Stomach (tissue), 9 donors: ENCODE measurements around the gene CA11. TPM values are rescaled to one million over a fixed set of nuclear protein-coding genes. Genes with fewer than 3 reads are reported as not detected.

Experiments
- DNase-seq, 2 donors: peaks; one replicate each; pipeline versions ENCODE4 v3.0.0 to v3.0.0-alpha.2; 2013 to 2019
- H3K27ac ChIP-seq, 5 donors: fragments of 200-600 bp in 4 of 5; sonication (generic) in 4 of 5; one replicate each; pipeline ENCODE4 v1.5.1; 2013 to 2019; ENCODE audit warnings: mild to moderate bottlenecking in 1 of 5, moderate library complexity in 1 of 5
- H3K27me3 ChIP-seq, 3 donors: fragments of 200-600 bp; sonication (generic); one replicate each; pipeline ENCODE4 v1.5.1; 2017 to 2019; ENCODE audit warnings: mixed run types in 1 of 3
- H3K36me3 ChIP-seq, 4 donors: fragments of 200-600 bp; sonication (generic); 1 replicate in 3 of 4; 2 replicates in 1 of 4; pipeline ENCODE4 v1.5.1; 2016 to 2019
- H3K4me1 ChIP-seq, 4 donors: fragments of 200-600 bp; sonication (generic); one replicate each; pipeline ENCODE4 v1.5.1; 2016 to 2019
- H3K4me3 ChIP-seq, 4 donors: fragments of 200-600 bp; sonication (generic) in 3 of 4; one replicate each; pipeline ENCODE4 v1.5.1; 2016 to 2019; ENCODE audit warnings: mild to moderate bottlenecking in 1 of 4
- H3K9me3 ChIP-seq, 4 donors: fragments of 200-600 bp; sonication (generic); one replicate each; pipeline ENCODE4 v1.5.1; 2016 to 2019
- EP300 ChIP-seq: sonication (generic); formaldehyde crosslinking; IDR thresholded peaks from one replicate; pipeline ENCODE4 v1.6.1; 2017; ENCODE audit warnings: antibody characterized with exemption
- POLR2A ChIP-seq, 4 donors: fragments of 450-650 bp; IDR thresholded peaks; one replicate each; pipeline ENCODE4 v1.6.1; 2016; ENCODE audit warnings: antibody characterized with exemption in 4 of 4, control low read depth in 2 of 4, mild to moderate bottlenecking in 1 of 4, moderate library complexity in 1 of 4
- POLR2AphosphoS5 ChIP-seq, 3 donors: sonication (generic); formaldehyde crosslinking; IDR thresholded peaks; one replicate each; pipeline ENCODE4 v1.6.1; 2016; ENCODE audit warnings: antibody characterized with exemption in 3 of 3
- WGBS, 5 donors: extraction: QIAGEN DNeasy Blood & Tissue Kit in 3 of 5; methylation state at CpG; one replicate each; pipeline versions ENCODE4 v1.1.5 to v1.1.7; 2013 to 2018; 5-methylcytosine and 5-hydroxymethylcytosine counted together
- intact Hi-C: fragments of 100-400 bp; cut with DNase I; formaldehyde crosslinking; loops from one replicate; pipeline ENCODE4 v1.15.1; 2023; ENCODE audit warnings: low total_unique reads
- polyA plus RNA-seq, 3 donors: library from polyadenylated mRNA; stranded (reverse); fragments of 200-250 nt; gene quantifications; one replicate each; pipeline ENCODE4 v1.2.3, GENCODE V29; 2013
- total RNA-seq, 5 donors: library from RNA; depleted of rRNA; stranded (reverse); fragments of >200 nt; gene quantifications; one replicate each; pipeline versions ENCODE4 v1.1.0 to v1.2.3, GENCODE V29; 2014 to 2016
- TF ChIP-seq, protein P1 (sequence below), 7 experiments: fragments of 450-650 bp in 4 of 7; fragments of 200-600 bp in 3 of 7; sonication (generic) in 3 of 7; IDR thresholded peaks; one replicate each; pipeline ENCODE4 v1.5.1; 2016 to 2019; ENCODE audit warnings: antibody characterized with exemption in 7 of 7, control low read depth in 2 of 7, mild to moderate bottlenecking in 1 of 7
- donor health status: healthy with polysubstance abuse.
- donor health status: Bipolar disorder and iron deficiency.
- donor health status: healthy.

CA11 gene
- total and polyA plus RNA-seq, 8 donors = 1.8 to 33.0 (median 15.8) TPM; not detected in 1

GRCh38 chr19:48671446-48671995 is 25.5 kb upstream of the CA11 start:
- no peak for DNase-seq
- no peaks in the 10 kb centered on the region for H3K27me3 ChIP-seq
- 71 to 80% (median 78%) methylated on average over 10 of the region's 10 CpGs for WGBS, 5 donors
- no peak for TF ChIP-seq POLR2AphosphoS5 (IDR thresholded peaks at IDR 0.05)
- no peak for TF ChIP-seq POLR2A (IDR thresholded peaks at IDR 0.05)
- TF ChIP-seq EP300 = no peak
- TF ChIP-seq, protein P1, sequence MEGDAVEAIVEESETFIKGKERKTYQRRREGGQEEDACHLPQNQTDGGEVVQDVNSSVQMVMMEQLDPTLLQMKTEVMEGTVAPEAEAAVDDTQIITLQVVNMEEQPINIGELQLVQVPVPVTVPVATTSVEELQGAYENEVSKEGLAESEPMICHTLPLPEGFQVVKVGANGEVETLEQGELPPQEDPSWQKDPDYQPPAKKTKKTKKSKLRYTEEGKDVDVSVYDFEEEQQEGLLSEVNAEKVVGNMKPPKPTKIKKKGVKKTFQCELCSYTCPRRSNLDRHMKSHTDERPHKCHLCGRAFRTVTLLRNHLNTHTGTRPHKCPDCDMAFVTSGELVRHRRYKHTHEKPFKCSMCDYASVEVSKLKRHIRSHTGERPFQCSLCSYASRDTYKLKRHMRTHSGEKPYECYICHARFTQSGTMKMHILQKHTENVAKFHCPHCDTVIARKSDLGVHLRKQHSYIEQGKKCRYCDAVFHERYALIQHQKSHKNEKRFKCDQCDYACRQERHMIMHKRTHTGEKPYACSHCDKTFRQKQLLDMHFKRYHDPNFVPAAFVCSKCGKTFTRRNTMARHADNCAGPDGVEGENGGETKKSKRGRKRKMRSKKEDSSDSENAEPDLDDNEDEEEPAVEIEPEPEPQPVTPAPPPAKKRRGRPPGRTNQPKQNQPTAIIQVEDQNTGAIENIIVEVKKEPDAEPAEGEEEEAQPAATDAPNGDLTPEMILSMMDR (IDR thresholded peaks at IDR 0.05) = no peak
- intact Hi-C loops = no loop called here
- H3K4me3 ChIP-seq = no peak overlapping the region
- H3K4me1 ChIP-seq = peaks cover 10 to 15% (median 13%) of the 10 kb centered on the region in 4 donors
- H3K9me3 ChIP-seq = no peaks in the 10 kb centered on the region
- H3K36me3 ChIP-seq = no peaks in the 10 kb centered on the region
- H3K27ac ChIP-seq = no peak overlapping the region

DNA sequence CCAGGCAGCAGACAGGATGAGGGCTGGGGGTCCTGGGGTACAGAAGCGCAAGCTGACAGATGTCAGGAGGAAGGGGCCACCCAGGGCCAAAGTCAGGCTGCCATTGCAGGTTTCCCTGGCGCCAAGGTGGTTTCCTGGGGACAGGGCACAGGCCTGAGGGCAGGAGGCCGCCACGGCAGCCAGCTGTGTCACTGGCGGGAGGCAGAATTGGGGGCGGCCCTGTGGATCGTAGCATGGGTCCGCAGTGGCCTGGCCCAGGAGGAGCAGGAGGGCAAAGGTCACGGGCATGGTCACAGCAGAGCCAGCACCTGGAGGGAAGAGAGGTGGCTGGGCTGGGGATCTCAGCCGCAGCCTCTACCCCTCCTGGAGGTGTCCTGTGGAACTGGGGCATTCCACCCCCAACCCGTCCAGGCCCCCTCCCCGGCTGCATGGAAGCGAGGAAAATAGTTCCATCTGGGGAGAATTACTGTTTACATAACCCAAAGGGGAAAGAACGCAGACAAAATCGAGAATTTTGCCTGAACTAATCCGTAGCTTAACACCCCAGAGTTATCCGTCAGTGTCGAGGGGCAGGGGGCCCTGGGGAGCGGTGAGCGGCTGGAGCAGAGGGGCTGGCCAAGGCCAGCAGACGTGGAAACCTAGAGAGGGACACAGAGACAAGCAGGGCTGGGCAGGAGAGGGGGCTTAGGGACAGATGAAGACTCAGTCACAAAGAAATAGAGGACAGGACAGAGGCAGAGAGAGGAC is 24.9 kb upstream of the CA11 start:
- peaks cover 10 to 11% (median 10%) of the 10 kb centered on the region in 4 donors for H3K4me1 ChIP-seq
- no peaks in the 10 kb centered on the region for H3K36me3 ChIP-seq
- no peaks in the 10 kb centered on the region for H3K27me3 ChIP-seq
- 78 to 88% (median 84%) methylated on average over 13 to 21 of the region's 21 CpGs for WGBS, 5 donors
- H3K9me3 ChIP-seq = no peaks in the 10 kb centered on the region
- DNase-seq = no peak
- intact Hi-C loops = no loop called here
- TF ChIP-seq POLR2A (IDR thresholded peaks at IDR 0.05) = no peak
- TF ChIP-seq, protein P1 (IDR thresholded peaks at IDR 0.05) = no peak
- TF ChIP-seq EP300 = no peak
- no peak for TF ChIP-seq POLR2AphosphoS5 (IDR thresholded peaks at IDR 0.05)
- H3K4me3 ChIP-seq = no peak overlapping the region
- H3K27ac ChIP-seq = no peak overlapping the region

GRCh38 chr19:48669903-48670668 is 24.1 kb upstream of the CA11 start:
- no peak for DNase-seq
- TF ChIP-seq, protein P1 (IDR thresholded peaks at IDR 0.05) = no peak
- TF ChIP-seq POLR2AphosphoS5 (IDR thresholded peaks at IDR 0.05) = no peak
- no peak for TF ChIP-seq EP300
- no peak for TF ChIP-seq POLR2A (IDR thresholded peaks at IDR 0.05)
- no peak overlapping the region for H3K27ac ChIP-seq
- H3K36me3 ChIP-seq = no peaks in the 10 kb centered on the region
- H3K9me3 ChIP-seq = no peaks in the 10 kb centered on the region
- H3K4me1 ChIP-seq = peaks cover 2 to 3% (median 3%) of the 10 kb centered on the region in 4 donors
- intact Hi-C loops = no loop called here
- no peaks in the 10 kb centered on the region for H3K27me3 ChIP-seq
- no peak overlapping the region for H3K4me3 ChIP-seq
- 93 to 97% (median 95%) methylated on average over 22 to 26 of the region's 26 CpGs for WGBS, 5 donors

GRCh38 chr19:48668761-48669160 is 22.8 kb upstream of the CA11 start:
- Histone ChIP-seq H3K27me3 (no peaks in the 10 kb centered on the region), H3K27ac (no peak overlapping the region), H3K4me3 (no peak overlapping the region), H3K4me1 (no peaks in the 10 kb centered on the region), H3K9me3 (no peaks in the 10 kb centered on the region), H3K36me3 (no peaks in the 10 kb centered on the region)
- 88 to 97% (median 94%) methylated on average over 2 of the region's 2 CpGs for WGBS, 5 donors
- DNase-seq = no peak
- TF ChIP-seq EP300 = no peak
- no peak for TF ChIP-seq POLR2A (IDR thresholded peaks at IDR 0.05)
- no peak for TF ChIP-seq POLR2AphosphoS5 (IDR thresholded peaks at IDR 0.05)
- intact Hi-C loops = no loop called here
